GM18526 (cell line): ENCODE results near the gene HLA-DOA.

ENCODE experiments used
- POLR2A ChIP-seq: IDR thresholded peaks from 3 replicates; pipeline ENCODE4 v1.6.1; 2011; ENCODE audit not compliant: insufficient read length; ENCODE audit errors: extremely low read depth

Gene HLA-DOA

DNA sequence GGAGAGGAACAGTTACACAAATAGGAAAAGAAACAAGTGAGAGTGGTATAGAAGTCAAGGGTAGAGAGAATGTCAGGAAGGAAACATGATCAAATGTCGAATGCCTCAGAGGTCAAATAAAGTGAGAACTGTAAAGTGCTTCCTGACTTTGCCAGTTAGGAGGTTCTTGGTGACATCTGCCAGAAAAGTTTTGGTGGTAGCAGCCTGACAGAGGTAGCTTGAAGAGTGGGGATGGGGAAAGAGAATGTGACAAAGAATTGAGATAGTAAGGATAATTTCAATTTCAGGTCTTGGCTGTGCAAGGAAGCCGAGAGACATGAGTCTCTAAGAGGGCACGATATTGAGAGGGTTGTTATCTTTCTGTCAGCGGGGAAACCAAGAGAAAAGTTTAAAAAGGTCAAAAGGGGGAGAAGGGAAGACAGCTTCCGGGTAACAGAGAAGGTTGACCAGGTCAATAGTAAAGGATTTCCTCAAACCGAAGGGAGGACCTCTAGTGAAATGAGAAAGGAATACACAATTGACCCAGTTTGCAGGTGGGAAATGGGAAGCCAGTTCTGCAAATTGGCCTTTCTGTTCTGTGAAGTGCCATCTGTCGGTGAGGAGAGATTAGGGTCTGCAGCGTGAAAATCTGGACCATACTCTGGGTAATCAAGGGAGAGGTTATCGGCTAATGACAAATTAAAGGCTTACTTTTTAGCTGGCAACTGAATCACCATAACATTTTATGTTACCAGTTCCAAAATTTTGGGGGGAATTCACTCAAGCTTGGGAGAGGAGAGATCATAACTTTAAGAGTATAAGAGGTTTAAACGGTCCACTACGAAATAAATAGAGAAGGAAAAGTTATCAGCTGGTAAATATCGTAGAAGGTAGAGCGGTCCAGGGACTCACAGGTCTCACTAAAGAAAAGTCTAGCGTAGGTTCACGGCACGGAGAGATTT lies 42.0 kb downstream of the HLA-DOA start:
- no peak for TF ChIP-seq POLR2A

DNA sequence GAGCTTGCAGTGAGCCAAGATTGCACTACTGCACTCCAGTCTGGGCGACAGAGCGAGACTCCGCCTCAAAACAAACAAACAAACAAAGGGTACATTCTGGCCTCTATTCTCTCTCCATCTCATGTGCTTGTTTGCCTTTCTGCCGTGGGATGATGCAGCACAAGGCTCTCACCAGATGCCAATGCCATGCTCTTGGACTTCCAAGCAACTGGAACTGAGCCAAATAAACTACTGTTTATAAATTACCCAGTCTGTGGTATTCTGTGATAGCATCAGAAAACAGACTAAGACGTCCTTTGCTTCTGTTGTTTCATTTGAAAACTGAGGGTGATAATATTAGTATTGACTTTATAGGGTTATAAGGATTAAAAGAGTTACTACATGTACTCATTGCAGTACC lies 44.6 kb downstream of the HLA-DOA start:
- no peak for TF ChIP-seq POLR2A

DNA sequence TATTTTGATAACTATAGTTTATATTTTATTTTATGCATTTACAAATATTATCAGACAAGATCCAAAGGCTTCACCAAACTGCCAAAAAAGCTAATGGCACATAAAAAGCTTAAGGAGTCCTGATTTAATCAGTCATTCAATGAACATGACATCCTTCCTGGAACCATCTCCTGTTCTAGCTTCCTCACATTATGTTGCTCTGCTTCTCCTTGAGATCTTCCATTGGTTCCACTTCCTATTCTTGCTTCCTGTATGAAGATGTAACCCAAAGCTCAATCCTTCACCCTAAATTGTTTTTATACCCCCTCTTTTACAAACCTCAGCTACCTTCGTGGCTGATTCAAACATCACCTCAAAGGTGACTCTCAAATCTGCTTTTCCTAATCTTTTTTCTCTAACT lies 45.5 kb downstream of the HLA-DOA start:
- TF ChIP-seq POLR2A, result no peak

DNA sequence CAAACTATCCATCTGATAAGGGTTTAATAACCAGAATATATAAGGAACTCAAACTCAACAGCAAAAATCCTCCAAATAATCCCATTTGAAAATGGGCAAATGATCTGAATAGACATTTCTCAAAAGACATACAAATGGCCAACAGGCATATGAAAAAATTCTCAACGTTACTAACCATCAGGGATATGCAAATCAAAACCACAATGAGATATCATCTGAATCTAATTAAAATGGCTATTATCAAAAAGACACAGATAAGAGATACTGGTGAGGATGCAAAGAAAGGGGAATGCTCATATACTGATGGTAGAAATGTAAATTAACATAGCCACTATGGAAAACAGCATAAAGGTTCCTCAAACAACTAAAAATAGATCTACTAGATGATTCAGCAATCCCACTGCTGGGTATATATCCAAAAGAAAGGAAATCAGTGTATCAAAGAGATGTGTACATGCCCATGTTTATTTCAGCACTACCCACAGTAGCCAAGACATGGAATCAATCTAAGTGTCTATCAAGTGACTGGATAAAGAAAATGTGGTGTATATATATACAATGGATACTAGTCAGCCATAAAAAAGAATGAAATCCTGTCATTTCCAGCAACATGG lies 47.1 kb downstream of the HLA-DOA start:
- no peak for TF ChIP-seq POLR2A

DNA sequence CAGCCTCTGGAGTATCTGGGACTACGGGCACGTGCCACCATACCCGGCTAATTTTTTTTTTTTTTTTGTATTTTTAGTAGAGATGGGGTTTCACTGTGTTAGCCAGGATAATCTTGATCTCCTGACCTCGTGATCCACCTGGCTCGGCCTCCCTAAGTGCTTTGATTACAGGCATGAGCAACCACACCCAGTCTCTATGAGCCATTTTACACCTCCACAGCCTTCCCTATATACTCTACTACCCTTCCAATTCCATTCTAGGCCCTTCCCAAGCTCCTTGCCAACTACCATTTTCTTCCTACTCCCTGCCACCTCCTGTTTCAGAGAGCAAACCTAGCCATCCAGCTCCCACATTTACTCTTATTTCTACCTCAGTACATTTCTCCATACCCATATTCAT lies 48.8 kb downstream of the HLA-DOA start:
- no peak for TF ChIP-seq POLR2A

DNA sequence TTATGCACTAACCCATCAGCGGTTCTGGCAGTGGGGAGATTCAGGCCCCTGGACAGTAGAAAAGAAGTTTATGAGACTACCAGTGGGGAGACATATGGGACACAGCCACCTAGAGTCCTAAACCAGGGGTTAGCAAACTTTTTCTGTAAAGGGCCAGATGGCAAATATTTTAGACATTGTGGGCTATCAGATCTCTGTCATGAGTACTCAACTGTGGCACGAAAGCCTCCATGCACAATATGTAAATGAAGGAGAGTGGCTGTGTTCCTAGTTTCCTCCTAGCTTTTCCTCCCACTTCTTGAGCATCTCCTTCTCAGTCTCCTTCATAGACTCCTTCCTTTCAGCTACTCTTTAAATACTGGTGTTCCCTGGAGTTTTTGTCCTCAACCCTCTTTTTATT lies 53.2 kb downstream of the HLA-DOA start:
- no peak for TF ChIP-seq POLR2A

DNA sequence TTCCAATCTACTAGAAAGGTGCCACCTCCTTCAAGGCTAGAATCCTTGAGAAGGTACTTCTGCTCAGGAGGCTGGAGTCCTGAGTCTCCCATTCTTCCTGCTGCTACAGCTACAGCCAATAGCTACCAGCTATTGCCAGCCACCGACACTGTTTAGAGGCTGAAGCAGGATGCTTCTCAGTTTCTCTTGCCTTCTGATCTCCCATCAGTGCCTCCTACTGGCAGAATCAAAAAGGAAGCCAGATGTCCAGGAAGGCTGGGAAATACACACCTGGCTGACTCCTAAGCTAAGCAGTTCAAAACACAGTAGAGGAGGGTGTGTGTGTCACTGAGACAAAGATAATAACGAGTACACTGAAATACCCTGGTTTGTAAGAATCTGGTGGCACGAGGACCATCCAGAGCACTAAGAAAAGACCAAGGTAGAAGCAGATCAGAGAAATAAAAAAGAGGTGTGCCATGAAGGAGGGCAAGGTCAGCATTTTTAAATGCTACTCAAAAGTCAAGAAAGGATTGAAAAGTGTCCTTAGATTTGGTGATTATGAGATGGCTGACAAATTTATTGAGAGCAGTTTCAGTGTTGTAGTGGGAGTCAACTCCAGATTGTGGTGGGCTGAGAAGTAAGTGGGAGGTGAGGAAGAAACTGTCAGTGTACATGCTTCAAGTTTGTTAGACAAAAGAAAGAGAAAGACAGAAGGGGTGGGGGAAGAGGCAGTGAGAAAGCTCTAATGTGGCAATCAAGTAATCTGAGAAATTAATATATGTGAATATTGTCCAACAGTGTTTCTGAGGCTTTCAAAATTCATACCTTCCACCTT lies 54.2 kb downstream of the HLA-DOA start:
- TF ChIP-seq POLR2A, result no peak

DNA sequence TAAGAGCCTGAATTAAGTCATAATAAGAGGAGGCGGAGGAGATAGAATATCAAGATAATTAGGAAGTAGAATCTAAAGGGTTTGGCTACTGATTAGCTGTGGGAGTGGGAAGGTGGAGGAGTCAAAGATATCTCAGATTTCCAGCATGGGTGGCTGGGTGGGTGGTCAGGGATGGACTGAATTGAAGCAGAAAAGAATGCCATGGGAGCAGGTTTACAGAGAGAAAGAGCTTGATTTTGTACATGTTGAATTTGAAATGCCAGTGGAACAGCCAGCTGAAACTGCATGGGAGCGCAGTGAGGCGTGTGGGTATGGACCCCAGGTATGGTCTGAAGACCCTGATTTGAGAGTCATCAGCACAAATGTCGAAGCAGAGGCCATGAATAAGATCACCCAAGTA lies 55.1 kb downstream of the HLA-DOA start:
- TF ChIP-seq POLR2A, result no peak
